Measurements from ENCODE around the gene DHH. TPM values are rescaled to one million over a fixed set of nuclear protein-coding genes. Genes with fewer than 3 reads are reported as not detected.

DHH gene
- total and polyA plus RNA-seq, 4 donors, result 1.3 to 8.1 (median 5.1) TPM

GRCh38 chr12:49109641-49110463 is 15.3 kb upstream of the DHH start:
- Histone ChIP-seq H3K4me1 (ENCODE audit: control insufficient read depth, insufficient read depth, low read length) (peaks cover 35% of the 10 kb centered on the region), H3K36me3 (ENCODE audit: control insufficient read depth, insufficient read depth, low read length) (peaks cover 23% of the 10 kb centered on the region), H3K9me3 (ENCODE audit: control insufficient read depth, insufficient read depth, low read length) (no peaks in the 10 kb centered on the region), H3K4me3 (ENCODE audit: low read depth, low read length) (peak overlapping the region; percentile 99), H3K27me3 (ENCODE audit: control insufficient read depth, insufficient read depth, low read length) (no peaks in the 10 kb centered on the region), H3K27ac (ENCODE audit: low read depth, low read length) (peak overlapping the region; percentile 98)
- WGBS (ENCODE audit: insufficient coverage), result 2% methylated on average over 25 of the region's 33 CpGs
- DNase-seq (ENCODE audit: low read depth in 4 of 6, low spot score in 6 of 6), result peak in 2 of 6 donors; percentile 80 to 85

GRCh38 chr12:49108958-49109404 is 14.4 kb upstream of the DHH start:
- Histone ChIP-seq H3K27ac (ENCODE audit: low read depth, low read length) (peak overlapping the region; percentile 98), H3K9me3 (ENCODE audit: control insufficient read depth, insufficient read depth, low read length) (no peaks in the 10 kb centered on the region), H3K4me1 (ENCODE audit: control insufficient read depth, insufficient read depth, low read length) (peaks cover 40% of the 10 kb centered on the region), H3K4me3 (ENCODE audit: low read depth, low read length) (no peak overlapping the region), H3K36me3 (ENCODE audit: control insufficient read depth, insufficient read depth, low read length) (peaks cover 32% of the 10 kb centered on the region), H3K27me3 (ENCODE audit: control insufficient read depth, insufficient read depth, low read length) (no peaks in the 10 kb centered on the region)
- WGBS (ENCODE audit: insufficient coverage), result 68% methylated on average over 4 of the region's 4 CpGs
- DNase-seq (ENCODE audit: low read depth in 4 of 6, low spot score in 6 of 6), result no peak

GRCh38 chr12:49105504-49106084 is 11.0 kb upstream of the DHH start:
- H3K4me1 ChIP-seq (ENCODE audit: control insufficient read depth, insufficient read depth, low read length), result peaks cover 37% of the 10 kb centered on the region
- no peaks in the 10 kb centered on the region for H3K27me3 ChIP-seq (ENCODE audit: control insufficient read depth, insufficient read depth, low read length)
- peaks cover 64% of the 10 kb centered on the region for H3K36me3 ChIP-seq (ENCODE audit: control insufficient read depth, insufficient read depth, low read length)
- 77% methylated on average over 8 of the region's 9 CpGs for WGBS (ENCODE audit: insufficient coverage)
- H3K9me3 ChIP-seq (ENCODE audit: control insufficient read depth, insufficient read depth, low read length), result no peaks in the 10 kb centered on the region
- H3K27ac ChIP-seq (ENCODE audit: low read depth, low read length), result no peak overlapping the region
- no peak for DNase-seq (ENCODE audit: low read depth in 4 of 6, low spot score in 6 of 6)
- no peak overlapping the region for H3K4me3 ChIP-seq (ENCODE audit: low read depth, low read length)

- no peak overlapping the region for H3K27ac ChIP-seq (ENCODE audit: low read depth, low read length)
- H3K4me3 ChIP-seq (ENCODE audit: low read depth, low read length), result no peak overlapping the region
- peaks cover 72% of the 10 kb centered on the region for H3K36me3 ChIP-seq (ENCODE audit: control insufficient read depth, insufficient read depth, low read length)
- no peaks in the 10 kb centered on the region for H3K27me3 ChIP-seq (ENCODE audit: control insufficient read depth, insufficient read depth, low read length)
- 76% methylated on average over 3 of the region's 3 CpGs for WGBS (ENCODE audit: insufficient coverage)
- no peaks in the 10 kb centered on the region for H3K9me3 ChIP-seq (ENCODE audit: control insufficient read depth, insufficient read depth, low read length)
- no peak for DNase-seq (ENCODE audit: low read depth in 4 of 6, low spot score in 6 of 6)
- peaks cover 37% of the 10 kb centered on the region for H3K4me1 ChIP-seq (ENCODE audit: control insufficient read depth, insufficient read depth, low read length)
Observed at GRCh38 chr12:49104822-49105221, 10.2 kb upstream of the DHH start.

- Histone ChIP-seq H3K36me3 (ENCODE audit: control insufficient read depth, insufficient read depth, low read length) (peaks cover 93% of the 10 kb centered on the region), H3K27ac (ENCODE audit: low read depth, low read length) (no peak overlapping the region), H3K4me3 (ENCODE audit: low read depth, low read length) (no peak overlapping the region), H3K4me1 (ENCODE audit: control insufficient read depth, insufficient read depth, low read length) (peaks cover 16% of the 10 kb centered on the region), H3K27me3 (ENCODE audit: control insufficient read depth, insufficient read depth, low read length) (peaks cover under 1% of the 10 kb centered on the region), H3K9me3 (ENCODE audit: control insufficient read depth, insufficient read depth, low read length) (no peaks in the 10 kb centered on the region)
- DNase-seq (ENCODE audit: low read depth in 4 of 6, low spot score in 6 of 6), result no peak
- WGBS (ENCODE audit: insufficient coverage), result 96% methylated on average over 3 of the region's 6 CpGs
Observed at GRCh38 chr12:49100380-49100779, 5.8 kb upstream of the DHH start.

GRCh38 chr12:49098703-49099102 is 4.1 kb upstream of the DHH start:
- Histone ChIP-seq H3K27me3 (ENCODE audit: control insufficient read depth, insufficient read depth, low read length) (peaks cover 12% of the 10 kb centered on the region), H3K9me3 (ENCODE audit: control insufficient read depth, insufficient read depth, low read length) (no peaks in the 10 kb centered on the region), H3K36me3 (ENCODE audit: control insufficient read depth, insufficient read depth, low read length) (peaks cover 76% of the 10 kb centered on the region), H3K27ac (ENCODE audit: low read depth, low read length) (no peak overlapping the region), H3K4me1 (ENCODE audit: control insufficient read depth, insufficient read depth, low read length) (peaks cover 24% of the 10 kb centered on the region), H3K4me3 (ENCODE audit: low read depth, low read length) (no peak overlapping the region)
- WGBS (ENCODE audit: insufficient coverage), result 83% methylated on average over 1 of the region's 2 CpGs
- DNase-seq (ENCODE audit: low read depth in 4 of 6, low spot score in 6 of 6), result no peak

GRCh38 chr12:49098035-49098451 is 3.4 kb upstream of the DHH start:
- H3K27me3 ChIP-seq (ENCODE audit: control insufficient read depth, insufficient read depth, low read length), result peaks cover 19% of the 10 kb centered on the region
- no peaks in the 10 kb centered on the region for H3K9me3 ChIP-seq (ENCODE audit: control insufficient read depth, insufficient read depth, low read length)
- H3K36me3 ChIP-seq (ENCODE audit: control insufficient read depth, insufficient read depth, low read length), result peaks cover 69% of the 10 kb centered on the region
- WGBS (ENCODE audit: insufficient coverage), result 54% methylated on average over 4 of the region's 4 CpGs
- peaks cover 27% of the 10 kb centered on the region for H3K4me1 ChIP-seq (ENCODE audit: control insufficient read depth, insufficient read depth, low read length)
- no peak overlapping the region for H3K27ac ChIP-seq (ENCODE audit: low read depth, low read length)
- H3K4me3 ChIP-seq (ENCODE audit: low read depth, low read length), result no peak overlapping the region
- peak in 2 of 6 donors; percentile 69 to 74 for DNase-seq (ENCODE audit: low read depth in 4 of 6, low spot score in 6 of 6)

GRCh38 chr12:49097381-49097780 is 2.8 kb upstream of the DHH start:
- Histone ChIP-seq H3K27me3 (ENCODE audit: control insufficient read depth, insufficient read depth, low read length) (peaks cover 25% of the 10 kb centered on the region), H3K4me3 (ENCODE audit: low read depth, low read length) (no peak overlapping the region), H3K27ac (ENCODE audit: low read depth, low read length) (no peak overlapping the region), H3K9me3 (ENCODE audit: control insufficient read depth, insufficient read depth, low read length) (no peaks in the 10 kb centered on the region), H3K4me1 (ENCODE audit: control insufficient read depth, insufficient read depth, low read length) (peaks cover 30% of the 10 kb centered on the region), H3K36me3 (ENCODE audit: control insufficient read depth, insufficient read depth, low read length) (peaks cover 63% of the 10 kb centered on the region)
- no peak for DNase-seq (ENCODE audit: low read depth in 4 of 6, low spot score in 6 of 6)
- WGBS (ENCODE audit: insufficient coverage), result 91% methylated on average over 3 of the region's 3 CpGs

GRCh38 chr12:49094975-49095365 is 369 bp upstream of the DHH start:
- Histone ChIP-seq H3K4me3 (ENCODE audit: low read depth, low read length) (peak overlapping the region; percentile 53), H3K27ac (ENCODE audit: low read depth, low read length) (no peak overlapping the region), H3K4me1 (ENCODE audit: control insufficient read depth, insufficient read depth, low read length) (peaks cover 54% of the 10 kb centered on the region), H3K27me3 (ENCODE audit: control insufficient read depth, insufficient read depth, low read length) (peaks cover 49% of the 10 kb centered on the region), H3K9me3 (ENCODE audit: control insufficient read depth, insufficient read depth, low read length) (no peaks in the 10 kb centered on the region), H3K36me3 (ENCODE audit: control insufficient read depth, insufficient read depth, low read length) (peaks cover 40% of the 10 kb centered on the region)
- no peak for DNase-seq (ENCODE audit: low read depth in 4 of 6, low spot score in 6 of 6)
- WGBS (ENCODE audit: insufficient coverage), result 83% methylated on average over 1 of the region's 2 CpGs

GRCh38 chr12:49093792-49094159 is 825 bp downstream of the DHH start:
- H3K36me3 ChIP-seq (ENCODE audit: control insufficient read depth, insufficient read depth, low read length), result peaks cover 28% of the 10 kb centered on the region
- H3K9me3 ChIP-seq (ENCODE audit: control insufficient read depth, insufficient read depth, low read length), result no peaks in the 10 kb centered on the region
- peaks cover 61% of the 10 kb centered on the region for H3K27me3 ChIP-seq (ENCODE audit: control insufficient read depth, insufficient read depth, low read length)
- H3K27ac ChIP-seq (ENCODE audit: low read depth, low read length), result peak overlapping the region; percentile 64
- peak overlapping the region; percentile 53 for H3K4me3 ChIP-seq (ENCODE audit: low read depth, low read length)
- peaks cover 65% of the 10 kb centered on the region for H3K4me1 ChIP-seq (ENCODE audit: control insufficient read depth, insufficient read depth, low read length)
- 5% methylated on average over 8 of the region's 9 CpGs for WGBS (ENCODE audit: insufficient coverage)
- DNase-seq (ENCODE audit: low read depth in 4 of 6, low spot score in 6 of 6), result peak in 2 of 6 donors; percentile 7 to 31

Data from spinal cord (tissue), 10 donors.